Measurements from ENCODE around the gene SCAF1. TPM values are rescaled to one million over a fixed set of nuclear protein-coding genes. Genes with fewer than 3 reads are reported as not detected.
A peak's percentile ranks its signal among the peaks of the same experiment; 100 is the strongest.

Gene SCAF1
- polyA plus RNA-seq, 2 of the 4 experiments (the other 2 are of a cell fraction): 4.0 to 47.9 TPM

DNA sequence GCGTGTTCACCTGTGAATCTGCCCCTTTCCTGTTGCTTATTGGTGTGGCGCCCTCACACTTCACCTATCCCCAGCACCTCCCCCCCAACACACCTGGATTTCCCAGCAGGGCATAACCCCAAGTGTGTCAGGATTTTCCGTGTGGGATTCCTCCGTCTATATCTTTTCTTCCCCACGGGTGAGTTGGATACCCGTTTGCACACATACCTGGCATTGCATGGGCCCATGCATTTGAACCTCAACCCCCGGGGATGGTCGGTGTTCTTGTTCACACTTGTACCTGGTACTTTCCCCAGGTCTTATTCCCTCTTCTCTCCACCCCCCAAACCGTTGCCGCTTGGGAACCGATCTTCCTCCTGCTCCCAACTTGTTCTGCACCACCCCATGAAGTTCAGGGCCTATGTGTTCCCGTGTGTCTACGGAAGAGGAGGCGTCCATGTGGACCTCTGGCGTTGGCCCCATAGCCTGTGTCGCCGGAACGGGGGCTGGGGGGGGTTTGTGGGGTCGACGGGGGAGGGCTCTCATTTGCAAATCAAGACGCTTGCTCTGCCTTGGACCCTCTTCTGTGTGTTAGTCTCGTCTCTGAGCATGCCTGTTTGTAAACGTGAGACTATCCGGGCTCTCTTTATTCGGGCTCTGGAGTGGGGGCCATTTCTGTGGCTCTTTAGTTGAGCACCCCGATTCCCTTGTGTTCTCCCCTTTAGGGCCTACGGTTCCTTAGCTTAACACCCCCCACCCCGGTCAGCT lies 49.4 kb upstream of the SCAF1 start:
- ChIA-PET CTCF (interaction anchor here (1.0 to 1.3 kb wide), 7 partner anchors 9 to 94 kb away, joined by 3 to 8 read pairs (median 4); partner anchors contain the start of gene PRRG2), POLR2A (interaction anchor here (0.6 to 1.8 kb wide), 8 partner anchors 12 to 97 kb away, joined by 3 to 30 read pairs (median 4); partner anchors contain the start of genes NOSIP, PRRG2, RPS11 and RRAS)
- peak overlapping the region; percentile 63 for H3K4me3 ChIP-seq
- H3K4me1 ChIP-seq: peaks cover 11% of the 10 kb centered on the region
- ATAC-seq (peak; percentile 2 to 11; a peak in 2 of 6 replicates), DNase-seq (ENCODE audit: low read depth in 1 of 2, low spot score in 1 of 2) (peak; percentile 74 to 76), FAIRE-seq (no peak)
- no peaks in the 10 kb centered on the region for H3K9me3 ChIP-seq
- WGBS (ENCODE audit: missing lambda C conversion rate): 3% methylated on average over 27 of the region's 28 CpGs
- H3K27ac ChIP-seq: peak overlapping the region; percentile 97 to 99
- H3K4me2 ChIP-seq: peak overlapping the region; percentile 93
- TF ChIP-seq TP53 (CRISPR knock-in tag; IDR thresholded peaks at IDR 0.05): 0 out of 2 replicates have a peak, but pooled peaks have one; percentile 13
- TF ChIP-seq POLR2A (IDR thresholded peaks at IDR 0.05; ENCODE audit: low read length): no peak

DNA sequence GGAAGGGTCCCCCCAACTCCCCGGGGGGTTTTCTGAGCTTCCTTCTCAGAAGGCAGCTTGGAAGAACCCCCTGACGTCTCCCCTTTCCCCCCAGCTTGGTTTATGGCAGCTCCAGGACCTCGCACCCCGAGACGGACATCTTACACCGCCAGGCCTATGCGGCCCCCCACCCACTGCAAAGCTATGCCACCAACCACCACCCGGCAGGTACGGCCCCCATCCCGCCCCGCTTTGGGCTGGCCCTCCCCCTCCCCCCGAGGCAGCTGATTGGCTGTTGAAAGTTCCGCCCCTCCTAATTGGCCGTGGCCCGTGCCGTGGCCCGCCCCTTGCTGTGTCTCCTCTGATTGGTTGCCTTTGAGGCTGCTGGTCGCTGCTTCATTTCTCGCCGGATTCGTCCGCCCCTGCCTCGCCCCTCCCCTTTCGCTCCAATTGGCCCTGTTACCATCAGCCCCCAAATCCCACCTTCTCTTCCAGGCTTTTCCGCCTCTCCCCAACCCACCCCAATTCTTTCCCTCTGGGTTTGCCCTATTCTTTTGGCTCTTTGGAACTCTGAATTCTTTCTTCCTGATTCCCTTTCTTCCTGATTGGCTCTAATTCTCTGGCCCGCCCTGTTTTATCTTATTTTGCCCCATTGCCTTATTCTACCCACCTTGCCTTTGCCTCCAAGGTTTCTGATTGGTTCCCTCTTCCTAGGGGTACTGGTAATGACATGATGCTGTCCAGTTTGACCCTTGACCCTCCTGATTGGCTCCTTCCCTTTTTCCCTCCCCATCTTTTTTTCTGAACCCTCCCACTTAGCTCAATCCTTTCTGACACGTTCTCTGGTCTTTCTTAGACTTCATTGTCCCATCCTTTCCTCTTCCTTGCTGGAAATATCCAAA lies 48.5 kb upstream of the SCAF1 start:
- CTCF ChIA-PET: interaction anchor here (1.0 to 1.6 kb wide), 5 partner anchors 9 to 93 kb away, joined by 3 to 8 read pairs (median 4); partner anchors contain the start of gene PRRG2

DNA sequence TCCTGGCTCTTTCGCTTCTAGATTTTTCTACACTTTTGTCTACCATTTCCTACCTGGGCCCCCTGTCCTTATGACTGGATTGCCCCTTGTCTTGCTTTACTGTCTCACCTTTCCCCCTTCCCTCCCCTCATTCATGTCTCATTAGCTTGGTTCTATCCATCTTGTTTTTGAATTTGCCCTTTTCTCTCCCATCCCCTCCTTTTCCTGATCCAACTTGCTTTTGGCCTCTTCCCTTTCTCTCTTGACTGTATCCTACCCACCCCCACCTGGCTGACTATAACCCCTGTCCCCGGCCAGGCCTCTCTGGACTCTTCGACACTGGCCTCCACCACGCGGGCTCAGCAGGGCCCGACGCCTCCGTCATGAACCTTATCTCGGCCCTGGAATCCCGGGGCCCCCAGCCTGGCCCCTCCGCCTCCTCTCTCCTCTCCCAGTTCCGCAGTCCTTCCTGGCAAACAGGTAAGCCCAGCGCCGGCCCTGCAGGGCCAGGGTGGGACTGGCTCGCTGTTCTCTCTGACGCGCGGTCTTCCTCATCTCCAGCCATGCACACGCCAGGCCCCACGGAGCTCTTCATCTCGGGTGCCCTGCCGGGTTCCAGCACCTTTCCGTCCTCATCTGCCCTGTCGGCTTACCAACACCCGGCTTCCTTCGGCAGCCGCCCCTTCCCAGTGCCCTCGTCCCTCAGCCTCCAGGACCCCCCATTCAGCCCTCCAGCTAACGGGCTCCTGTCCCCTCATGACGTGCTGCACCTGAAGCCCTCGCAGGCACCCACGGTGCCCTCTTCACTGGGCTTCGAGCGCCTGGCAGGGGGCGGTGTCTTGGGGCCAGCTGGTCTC lies 47.6 kb upstream of the SCAF1 start:
- H3K4me3 ChIP-seq: no peak overlapping the region
- ChIA-PET CTCF (interaction anchor here (0.6 to 3.1 kb wide), 6 partner anchors 8 to 92 kb away, joined by 3 to 13 read pairs (median 4); partner anchors contain the start of gene RRAS), POLR2A (interaction anchor here (1.6 to 1.8 kb wide), 2 partner anchors 14 to 47 kb away, joined by 10 to 30 read pairs; partner anchors contain the start of genes NOSIP, PRRG2, RRAS and SCAF1)
- H3K27ac ChIP-seq: peak overlapping the region in 1 of 2 experiments; percentile 41; a peak in 2 of 6 replicates
- no peak for ATAC-seq
- DNase-seq (ENCODE audit: low read depth in 1 of 2, low spot score in 1 of 2): no peak
- 96% methylated on average over 34 of the region's 35 CpGs for WGBS (ENCODE audit: missing lambda C conversion rate)
- peak overlapping the region; percentile 93 for H3K4me2 ChIP-seq
- peaks cover 11% of the 10 kb centered on the region for H3K4me1 ChIP-seq
- no peak for TF ChIP-seq NR3C1 (IDR thresholded peaks at IDR 0.05)
- TF ChIP-seq HOXB13 (CRISPR knock-in tag; IDR thresholded peaks at IDR 0.05; ENCODE audit: low read depth): no peak
- no peak for TF ChIP-seq SMC3 (IDR thresholded peaks at IDR 0.05)
- no peak for TF ChIP-seq HOXA7 (CRISPR knock-in tag; IDR thresholded peaks at IDR 0.05)
- TF ChIP-seq RNF2 (IDR thresholded peaks at IDR 0.05; ENCODE audit: borderline replicate concordance, low read depth): no peak
- no peak for TF ChIP-seq ZFP36 (IDR thresholded peaks at IDR 0.05; ENCODE audit: borderline replicate concordance, partially characterized antibody)
- TF ChIP-seq, protein P1, sequence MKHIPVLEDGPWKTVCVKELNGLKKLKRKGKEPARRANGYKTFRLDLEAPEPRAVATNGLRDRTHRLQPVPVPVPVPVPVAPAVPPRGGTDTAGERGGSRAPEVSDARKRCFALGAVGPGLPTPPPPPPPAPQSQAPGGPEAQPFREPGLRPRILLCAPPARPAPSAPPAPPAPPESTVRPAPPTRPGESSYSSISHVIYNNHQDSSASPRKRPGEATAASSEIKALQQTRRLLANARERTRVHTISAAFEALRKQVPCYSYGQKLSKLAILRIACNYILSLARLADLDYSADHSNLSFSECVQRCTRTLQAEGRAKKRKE (CRISPR knock-in tag; IDR thresholded peaks at IDR 0.05; ENCODE audit: low read depth): no peak
- no peak for TF ChIP-seq EHF (CRISPR knock-in tag; IDR thresholded peaks at IDR 0.05)
- TF ChIP-seq, protein P2, sequence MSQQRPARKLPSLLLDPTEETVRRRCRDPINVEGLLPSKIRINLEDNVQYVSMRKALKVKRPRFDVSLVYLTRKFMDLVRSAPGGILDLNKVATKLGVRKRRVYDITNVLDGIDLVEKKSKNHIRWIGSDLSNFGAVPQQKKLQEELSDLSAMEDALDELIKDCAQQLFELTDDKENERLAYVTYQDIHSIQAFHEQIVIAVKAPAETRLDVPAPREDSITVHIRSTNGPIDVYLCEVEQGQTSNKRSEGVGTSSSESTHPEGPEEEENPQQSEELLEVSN (IDR thresholded peaks at IDR 0.05; ENCODE audit: borderline replicate concordance, low read depth): no peak
- TF ChIP-seq, protein P3, sequence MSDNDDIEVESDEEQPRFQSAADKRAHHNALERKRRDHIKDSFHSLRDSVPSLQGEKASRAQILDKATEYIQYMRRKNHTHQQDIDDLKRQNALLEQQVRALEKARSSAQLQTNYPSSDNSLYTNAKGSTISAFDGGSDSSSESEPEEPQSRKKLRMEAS (IDR thresholded peaks at IDR 0.05): no peak
- TF ChIP-seq, protein P4, sequence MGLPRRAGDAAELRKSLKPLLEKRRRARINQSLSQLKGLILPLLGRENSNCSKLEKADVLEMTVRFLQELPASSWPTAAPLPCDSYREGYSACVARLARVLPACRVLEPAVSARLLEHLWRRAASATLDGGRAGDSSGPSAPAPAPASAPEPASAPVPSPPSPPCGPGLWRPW (IDR thresholded peaks at IDR 0.05): no peak
- no peak for TF ChIP-seq NFE2L2 (conservative IDR thresholded peaks at IDR 0.05; ENCODE audit: low read length)
- TF ChIP-seq TFCP2L1 (CRISPR knock-in tag; IDR thresholded peaks at IDR 0.05): no peak
- TF ChIP-seq HEYL (CRISPR knock-in tag; IDR thresholded peaks at IDR 0.05): no peak
- no peaks in the 10 kb centered on the region for H3K9me3 ChIP-seq
- no peak for FAIRE-seq

More for the DNA sequence above, 48.5 kb upstream of the SCAF1 start:
- Histone ChIP-seq H3K4me3 (peak overlapping the region; percentile 63), H3K4me1 (peaks cover 11% of the 10 kb centered on the region), H3K4me2 (peak overlapping the region; percentile 93), H3K9me3 (no peaks in the 10 kb centered on the region), H3K27ac (peak overlapping the region; percentile 97 to 99)
- POLR2A ChIA-PET: interaction anchor here (0.6 to 1.8 kb wide), 6 partner anchors 13 to 231 kb away, joined by 3 to 30 read pairs (median 4); partner anchors contain the start of genes NOSIP, PRRG2, RRAS and SCAF1
- peak; percentile 42 to 75 for ATAC-seq
- 10% methylated on average over 20 of the region's 27 CpGs for WGBS (ENCODE audit: missing lambda C conversion rate)
- FAIRE-seq: peak; percentile 96
- TF ChIP-seq ZFP36 (IDR thresholded peaks at IDR 0.05; ENCODE audit: borderline replicate concordance, partially characterized antibody) (no peak), RFX5 (IDR thresholded peaks at IDR 0.05) (0 out of 2 replicates have a peak, but pooled peaks have one; percentile 17)
- TF ChIP-seq, protein P5, sequence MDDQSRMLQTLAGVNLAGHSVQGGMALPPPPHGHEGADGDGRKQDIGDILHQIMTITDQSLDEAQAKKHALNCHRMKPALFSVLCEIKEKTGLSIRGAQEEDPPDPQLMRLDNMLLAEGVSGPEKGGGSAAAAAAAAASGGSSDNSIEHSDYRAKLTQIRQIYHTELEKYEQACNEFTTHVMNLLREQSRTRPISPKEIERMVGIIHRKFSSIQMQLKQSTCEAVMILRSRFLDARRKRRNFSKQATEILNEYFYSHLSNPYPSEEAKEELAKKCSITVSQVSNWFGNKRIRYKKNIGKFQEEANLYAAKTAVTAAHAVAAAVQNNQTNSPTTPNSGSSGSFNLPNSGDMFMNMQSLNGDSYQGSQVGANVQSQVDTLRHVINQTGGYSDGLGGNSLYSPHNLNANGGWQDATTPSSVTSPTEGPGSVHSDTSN (IDR thresholded peaks at IDR 0.05): peak; percentile 14; the same call in 1 of the 2 replicates
- TF ChIP-seq, protein P6, sequence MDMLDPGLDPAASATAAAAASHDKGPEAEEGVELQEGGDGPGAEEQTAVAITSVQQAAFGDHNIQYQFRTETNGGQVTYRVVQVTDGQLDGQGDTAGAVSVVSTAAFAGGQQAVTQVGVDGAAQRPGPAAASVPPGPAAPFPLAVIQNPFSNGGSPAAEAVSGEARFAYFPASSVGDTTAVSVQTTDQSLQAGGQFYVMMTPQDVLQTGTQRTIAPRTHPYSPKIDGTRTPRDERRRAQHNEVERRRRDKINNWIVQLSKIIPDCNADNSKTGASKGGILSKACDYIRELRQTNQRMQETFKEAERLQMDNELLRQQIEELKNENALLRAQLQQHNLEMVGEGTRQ (IDR thresholded peaks at IDR 0.05): peak; percentile 57
- peak; percentile 97 to 100 for DNase-seq (ENCODE audit: low read depth in 1 of 2, low spot score in 1 of 2)
